ENCODE data around the gene CERKL.

CERKL gene

DNA sequence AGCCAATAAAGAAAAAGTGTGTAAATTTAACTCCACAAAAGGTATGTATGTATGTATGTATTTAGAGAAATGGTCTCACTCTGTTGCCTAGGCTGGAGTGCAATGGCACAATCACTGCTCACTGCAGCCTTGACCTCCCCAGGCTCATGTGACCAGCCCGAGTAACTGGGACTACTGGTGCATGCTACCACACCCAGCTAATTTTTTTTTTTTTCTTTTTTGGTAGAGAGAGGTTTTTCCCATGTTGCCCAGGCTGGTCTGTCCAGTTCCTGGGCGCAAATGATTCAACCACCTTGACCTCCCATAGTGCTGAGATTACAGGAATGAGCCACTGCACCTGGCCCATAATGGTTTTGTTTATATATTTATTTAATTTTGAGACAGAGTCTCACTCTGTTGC is 67.1 kb downstream of the CERKL start:
- TF ChIP-seq POLR2A (IDR thresholded peaks at IDR 0.05; ENCODE audit: low read depth, low read length) = no peak
- DNase-seq (ENCODE audit: insufficient read length, low spot score) (no peak), FAIRE-seq (no peak)

DNA sequence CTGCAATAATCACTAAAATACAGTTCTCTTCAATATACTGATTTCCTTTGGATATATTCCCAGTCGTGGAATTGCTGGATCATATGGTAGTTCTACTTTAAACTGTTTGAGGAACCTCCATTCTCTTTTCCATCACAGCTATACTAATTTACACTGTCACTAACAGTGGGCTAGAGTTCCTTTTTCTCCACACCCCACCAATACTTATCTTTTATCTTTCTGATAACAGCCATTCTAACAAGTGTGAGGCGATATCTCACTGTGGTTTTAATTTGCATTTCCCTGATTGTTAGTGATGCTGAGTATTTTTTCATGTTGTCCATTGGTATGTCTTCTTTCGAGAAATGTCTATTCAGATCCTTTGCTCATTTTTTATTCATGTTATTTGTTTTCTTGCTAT is 68.4 kb downstream of the CERKL start:
- FAIRE-seq = no peak
- TF ChIP-seq POLR2A (IDR thresholded peaks at IDR 0.05; ENCODE audit: low read depth, low read length) = no peak
- no peak for DNase-seq (ENCODE audit: insufficient read length, low spot score)

DNA sequence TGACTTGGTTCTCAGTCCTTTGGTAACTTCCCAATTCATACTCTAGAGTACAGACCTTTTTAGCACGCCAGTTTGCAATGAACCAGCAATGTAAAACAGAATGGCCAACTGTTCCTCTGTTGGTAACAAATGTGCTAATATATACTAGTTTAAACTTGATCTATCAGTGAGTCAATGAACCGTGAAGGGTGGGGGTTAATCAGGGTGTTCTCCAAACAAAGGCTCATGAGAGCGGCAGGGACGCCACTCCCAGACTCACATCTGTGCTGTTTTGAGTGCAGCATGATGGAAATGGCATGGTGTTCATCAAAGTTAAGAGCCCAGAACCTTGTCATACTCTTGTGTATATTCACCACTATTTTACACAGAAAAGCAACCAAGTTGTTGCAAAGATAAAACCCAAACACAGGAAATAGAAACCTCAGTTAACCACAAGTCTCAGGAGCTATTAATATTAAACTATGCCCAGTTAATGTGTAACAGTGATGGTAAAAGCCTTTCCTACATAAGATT is 70.3 kb downstream of the CERKL start:
- no peak for TF ChIP-seq POLR2A (IDR thresholded peaks at IDR 0.05; ENCODE audit: low read depth, low read length)
- DNase-seq (ENCODE audit: insufficient read length, low spot score) (no peak), FAIRE-seq (no peak)

DNA sequence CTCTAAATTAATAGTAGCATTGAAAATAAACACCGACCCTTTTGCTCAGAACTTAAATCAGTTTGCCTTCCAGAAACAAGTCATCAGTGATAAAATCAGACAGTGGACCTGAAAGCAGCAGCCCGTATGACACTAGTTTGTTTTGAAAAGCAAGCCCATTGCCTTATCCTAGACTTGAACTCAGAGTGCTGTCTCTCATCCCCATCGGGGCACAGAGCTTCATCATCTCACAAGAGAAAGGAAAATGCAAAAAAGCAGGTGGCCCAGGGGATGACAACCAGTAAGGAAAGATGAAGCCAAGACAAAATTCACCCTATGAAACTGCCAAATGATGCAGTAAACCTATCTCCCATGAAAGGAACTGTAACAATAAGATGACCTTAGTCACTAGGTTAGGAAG is 71.2 kb downstream of the CERKL start:
- FAIRE-seq (no peak), DNase-seq (ENCODE audit: insufficient read length, low spot score) (no peak)
- no peak for TF ChIP-seq POLR2A (IDR thresholded peaks at IDR 0.05; ENCODE audit: low read depth, low read length)

DNA sequence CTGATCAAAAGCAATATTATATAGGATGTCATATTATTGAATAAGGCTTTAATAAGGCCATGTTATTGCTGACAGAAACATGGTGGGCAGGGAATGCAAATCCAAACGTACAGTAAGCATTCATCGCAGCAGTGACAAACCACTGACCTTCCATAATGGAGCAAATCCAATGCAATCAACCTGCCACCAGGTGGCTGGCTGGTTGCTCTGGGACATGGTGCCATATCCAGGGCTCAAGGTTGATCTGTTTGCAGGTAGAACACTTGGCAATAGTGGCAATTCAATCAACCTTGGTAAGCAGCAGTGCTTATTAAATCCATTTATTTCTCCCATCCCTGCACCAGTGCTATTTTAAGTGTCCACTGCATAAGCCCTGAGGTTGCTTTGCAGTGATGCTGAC is 75.4 kb downstream of the CERKL start:
- FAIRE-seq = no peak

DNA sequence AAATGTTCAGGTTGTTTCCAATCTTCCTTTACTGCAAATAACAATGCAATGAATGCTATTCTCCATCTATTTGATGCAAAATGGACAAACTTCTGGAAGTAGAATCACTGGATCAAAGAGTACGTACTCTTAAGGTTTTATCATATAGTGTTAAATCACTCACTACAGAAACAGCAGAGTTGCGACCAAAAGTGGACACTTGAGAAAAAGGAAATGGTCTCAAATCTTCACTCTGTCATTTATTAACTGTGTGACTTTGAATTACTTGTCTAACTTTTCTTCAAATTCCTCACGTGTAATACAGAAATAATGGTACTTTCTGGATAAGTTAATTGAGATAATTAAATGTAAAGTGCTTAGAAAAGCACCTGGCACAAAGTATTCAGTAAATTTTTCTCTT is 78.1 kb downstream of the CERKL start:
- FAIRE-seq = no peak
- TF ChIP-seq POLR2A (IDR thresholded peaks at IDR 0.05; ENCODE audit: low read depth, low read length) = no peak
- DNase-seq (ENCODE audit: insufficient read length, low spot score) = no peak

More for the DNA sequence above, 75.4 kb downstream of the CERKL start:
- TF ChIP-seq POLR2A (IDR thresholded peaks at IDR 0.05; ENCODE audit: low read depth, low read length) = no peak
- no peak for DNase-seq (ENCODE audit: insufficient read length, low spot score)

DNA sequence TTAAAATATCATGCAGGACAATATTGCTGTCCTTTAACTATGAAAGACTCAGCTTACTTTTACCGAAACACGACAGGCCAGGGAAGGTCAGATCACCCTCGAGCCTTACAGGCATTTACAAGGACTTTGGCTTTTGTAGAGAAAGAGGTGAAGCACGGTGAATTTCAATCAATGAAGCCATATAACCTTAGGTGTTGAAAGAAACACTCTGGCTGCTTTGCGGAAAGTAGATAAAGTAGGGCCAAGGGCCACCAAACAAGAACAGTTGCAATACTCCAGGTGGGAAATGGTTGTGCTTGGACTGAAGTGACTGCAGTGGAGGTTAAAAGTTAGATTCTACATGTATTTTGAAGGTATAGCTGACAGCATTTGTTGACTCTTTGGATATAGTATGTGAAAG is 80.5 kb downstream of the CERKL start:
- FAIRE-seq (no peak), DNase-seq (ENCODE audit: insufficient read length, low spot score) (no peak)
- no peak for TF ChIP-seq POLR2A (IDR thresholded peaks at IDR 0.05; ENCODE audit: low read depth, low read length)

DNA sequence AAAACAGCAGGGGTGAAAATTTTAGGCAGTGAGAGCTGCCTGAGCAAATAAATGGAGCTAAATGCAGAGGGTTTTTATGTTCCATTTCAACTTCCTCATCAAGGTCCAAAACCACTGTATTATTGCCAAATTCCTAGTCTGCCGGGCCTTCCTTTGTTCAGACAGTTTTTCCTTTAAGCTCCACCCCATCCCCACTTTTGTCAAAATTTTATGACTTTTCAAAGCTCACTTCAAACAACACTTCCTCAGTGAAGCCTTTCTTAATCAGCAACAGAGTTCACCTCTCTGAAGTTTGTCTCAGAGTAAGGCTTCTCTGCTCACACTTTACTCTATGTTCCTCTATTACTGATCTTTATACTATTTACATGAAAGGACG is 81.3 kb downstream of the CERKL start:
- DNase-seq (ENCODE audit: insufficient read length, low spot score) = no peak

DNA sequence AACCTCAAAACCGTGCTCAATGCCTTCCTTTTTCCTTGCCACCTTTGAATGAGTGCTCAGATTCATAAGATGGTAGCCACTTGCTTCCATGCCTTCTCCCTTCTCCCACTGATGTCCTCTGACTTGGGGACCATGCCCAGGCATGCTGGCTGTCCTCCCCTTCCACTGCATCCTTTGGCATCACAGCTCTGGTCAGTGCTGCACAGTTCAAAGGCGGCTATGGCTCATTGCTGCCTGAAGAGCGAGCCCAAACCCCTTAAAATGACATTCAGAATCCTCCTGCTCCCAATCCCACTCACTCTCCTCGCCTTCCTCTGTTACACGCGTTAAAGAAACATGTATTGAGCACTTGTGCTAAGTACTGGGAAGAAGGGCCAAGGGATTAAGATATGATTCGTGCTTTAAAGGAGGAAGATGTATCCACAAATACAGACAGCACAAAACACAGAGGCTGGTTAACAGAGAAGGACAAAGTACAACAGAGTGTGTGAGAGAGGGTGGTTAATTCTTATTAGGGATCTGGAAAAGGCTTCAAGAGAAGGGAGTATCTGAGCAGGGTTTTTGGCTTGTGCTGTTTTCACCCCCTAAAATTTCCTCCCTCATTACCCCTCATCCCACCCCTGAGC is 81.8 kb downstream of the CERKL start:
- FAIRE-seq (no peak), DNase-seq (ENCODE audit: insufficient read length, low spot score) (no peak)
- no peak for TF ChIP-seq POLR2A (IDR thresholded peaks at IDR 0.05; ENCODE audit: low read depth, low read length)

More for the DNA sequence above, 81.3 kb downstream of the CERKL start:
- FAIRE-seq = no peak
- TF ChIP-seq POLR2A (IDR thresholded peaks at IDR 0.05; ENCODE audit: low read depth, low read length) = no peak

DNA sequence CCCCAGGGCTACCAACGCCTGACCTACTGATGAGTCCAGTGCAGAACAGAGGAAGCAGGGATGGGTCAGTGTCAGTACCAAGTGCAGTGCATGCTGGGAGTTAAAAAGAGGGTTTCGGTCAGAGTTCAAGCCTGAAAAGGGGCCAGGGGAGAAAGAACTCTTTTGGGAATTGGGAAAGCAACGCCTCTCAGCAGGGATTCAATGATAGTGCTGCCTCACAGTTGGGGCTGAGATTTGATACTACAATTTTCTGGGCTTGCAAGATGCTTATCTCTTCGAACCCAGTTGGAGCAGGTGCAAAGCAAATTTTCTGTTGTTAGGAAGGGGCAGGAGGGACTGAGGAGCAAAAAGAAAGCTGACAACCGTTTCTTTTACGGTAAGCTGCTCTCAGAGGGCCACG is 82.6 kb downstream of the CERKL start:
- no peak for TF ChIP-seq POLR2A (IDR thresholded peaks at IDR 0.05; ENCODE audit: low read depth, low read length)
- FAIRE-seq (no peak), DNase-seq (ENCODE audit: insufficient read length, low spot score) (no peak)

DNA sequence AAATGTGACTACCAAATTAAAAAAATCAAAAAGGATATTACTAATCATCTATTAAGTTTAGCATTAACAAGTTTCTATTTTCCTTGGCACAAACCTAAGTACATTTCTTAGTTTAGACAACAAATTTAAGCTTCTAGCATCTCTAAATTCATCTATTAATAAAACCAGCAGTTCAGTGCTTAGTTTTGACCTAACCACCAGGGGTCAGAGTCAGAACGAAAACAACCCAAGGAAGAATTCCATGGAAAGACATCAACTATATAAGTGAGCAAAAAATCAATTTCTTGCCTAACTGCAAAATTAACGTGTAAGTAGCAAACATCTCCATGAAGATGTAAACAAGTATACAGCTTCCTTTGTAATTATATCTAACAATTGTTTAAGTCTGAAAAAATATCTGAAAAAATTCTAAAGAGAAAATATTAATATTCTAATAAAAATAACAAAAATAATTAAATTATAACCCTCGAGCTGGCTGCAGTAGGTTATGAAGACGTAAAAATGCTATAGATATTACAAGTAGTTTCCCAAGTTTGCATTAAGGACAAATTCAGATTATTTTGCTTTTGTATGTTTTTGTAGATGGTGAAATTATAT is 83.7 kb downstream of the CERKL start:
- no peak for TF ChIP-seq POLR2A (IDR thresholded peaks at IDR 0.05; ENCODE audit: low read depth, low read length)
- DNase-seq (ENCODE audit: insufficient read length, low spot score) (no peak), FAIRE-seq (no peak)

DNA sequence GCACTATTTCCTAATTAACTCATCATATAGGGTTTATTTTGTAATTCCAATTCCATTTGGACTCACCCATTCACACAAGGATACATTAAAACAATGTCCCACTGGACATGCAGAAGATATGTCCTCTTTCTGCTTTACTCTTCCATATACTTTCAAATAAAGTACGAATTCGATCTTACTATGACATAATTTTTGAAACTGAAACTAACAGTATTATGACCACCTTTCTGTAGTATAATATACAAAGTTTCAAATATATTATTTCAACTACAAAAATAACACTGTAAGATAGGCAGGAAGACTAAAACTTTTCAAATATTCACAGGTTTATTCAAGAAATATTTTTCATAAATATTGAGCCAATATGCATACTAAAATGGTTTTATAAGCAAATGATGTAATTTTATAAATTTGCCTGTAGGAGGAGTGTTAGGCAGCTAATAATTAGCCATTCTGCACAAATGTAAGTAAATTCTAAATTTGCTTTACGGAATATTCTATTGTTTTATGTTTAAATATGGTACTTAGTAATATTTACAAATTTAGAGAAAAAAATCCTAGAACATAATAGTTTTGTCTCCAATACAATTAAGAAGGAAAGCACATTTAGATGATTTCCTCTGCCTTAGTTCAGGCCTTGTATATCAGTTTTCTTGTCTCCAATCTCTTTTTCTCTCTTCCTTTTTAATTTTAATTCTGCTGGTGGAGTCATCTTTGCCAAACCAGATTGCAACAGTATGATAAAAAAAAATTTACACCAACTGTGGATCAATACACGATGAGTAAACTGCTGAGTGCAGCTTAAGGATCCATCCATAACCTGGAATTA is 85.9 kb downstream of the CERKL start:
- DNase-seq (ENCODE audit: insufficient read length, low spot score) (no peak), FAIRE-seq (no peak)
- no peak for TF ChIP-seq POLR2A (IDR thresholded peaks at IDR 0.05; ENCODE audit: low read depth, low read length)

DNA sequence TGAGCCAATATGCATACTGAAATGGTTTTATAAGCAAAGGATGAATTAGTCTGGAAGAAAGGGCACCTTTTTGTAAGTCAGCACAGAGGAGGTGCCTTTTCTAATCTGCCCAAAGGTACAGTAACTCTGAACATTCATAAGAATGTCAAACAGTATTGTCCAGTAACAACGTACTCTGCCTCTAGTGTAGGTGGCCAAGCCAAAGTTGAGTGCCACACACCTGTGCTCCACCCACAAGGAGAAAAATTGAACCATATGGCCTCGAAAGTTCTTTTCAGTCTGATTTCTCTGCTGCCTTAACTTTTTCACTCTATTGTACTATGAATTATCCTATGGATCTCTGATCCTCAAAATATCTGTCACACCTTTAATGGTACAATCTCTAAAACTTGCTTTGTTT is 86.8 kb downstream of the CERKL start:
- DNase-seq (ENCODE audit: insufficient read length, low spot score) (no peak), FAIRE-seq (no peak)
- no peak for TF ChIP-seq POLR2A (IDR thresholded peaks at IDR 0.05; ENCODE audit: low read depth, low read length)

DNA sequence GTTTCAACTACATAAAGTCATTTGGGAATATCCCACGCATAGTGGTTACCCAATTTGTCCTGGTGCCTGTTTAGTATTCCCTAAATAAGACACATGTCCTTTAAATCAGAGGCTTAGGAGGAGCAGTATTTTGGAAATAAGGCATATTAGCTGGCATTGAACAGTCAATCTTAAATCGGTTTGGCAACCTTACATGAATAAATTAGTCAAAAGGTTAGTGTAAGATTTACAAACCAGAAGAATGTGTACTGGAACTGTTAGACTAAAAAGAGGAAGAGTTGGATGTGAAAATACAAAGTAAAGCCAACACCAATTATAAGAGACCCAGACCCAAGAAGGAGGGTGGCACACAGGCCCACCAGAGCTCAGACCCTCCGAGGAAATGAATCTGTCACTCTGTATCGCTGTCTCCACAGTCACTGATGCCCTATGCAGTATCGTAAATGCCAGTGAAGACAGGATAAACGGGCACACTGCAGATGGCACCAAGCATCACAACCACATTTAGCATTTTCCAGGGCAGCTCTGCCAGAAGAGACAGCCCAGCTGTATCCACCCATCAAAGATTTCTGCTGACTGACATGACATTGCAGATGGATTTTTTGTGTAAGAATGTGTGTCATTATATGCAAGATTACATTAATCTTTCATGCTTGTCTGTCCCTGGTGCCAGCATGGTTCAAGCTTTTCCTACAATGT is 90.4 kb downstream of the CERKL start:
- no peak for DNase-seq (ENCODE audit: insufficient read length, low spot score)
- no peak for FAIRE-seq
- no peak for TF ChIP-seq POLR2A (IDR thresholded peaks at IDR 0.05; ENCODE audit: low read depth, low read length)

Data from H54 (cell line).